ENCODE measurements around the gene RNF220. TPM values are rescaled to one million over a fixed set of nuclear protein-coding genes. Genes with fewer than 3 reads are reported as not detected.

Gene RNF220
- total RNA-seq, 1 experiment from 2014 or later, result 66.6 TPM

DNA sequence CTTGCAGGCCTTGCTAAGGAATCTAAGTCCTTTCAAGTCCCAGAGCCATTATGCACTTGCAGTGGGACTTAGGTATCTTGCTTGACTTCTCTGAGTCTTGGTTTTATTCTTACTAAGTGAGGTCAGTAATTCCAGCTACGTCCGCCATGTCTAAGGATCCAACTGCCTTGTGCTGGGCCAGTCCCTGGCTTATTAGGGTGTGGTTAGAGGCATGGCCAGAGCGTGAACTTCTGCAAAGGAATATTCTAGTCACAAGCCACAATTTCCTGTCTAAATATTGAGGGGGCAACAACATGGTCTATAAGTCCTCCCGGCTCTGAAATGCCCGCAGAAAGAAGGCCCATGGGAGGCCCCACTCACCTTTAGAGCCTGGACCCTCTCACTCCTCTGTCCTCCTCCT lies 186.3 kb downstream of the RNF220 start:
- TF ChIP-seq CTCF (conservative IDR thresholded peaks at IDR 0.05; ENCODE audit: low read depth, low read length), result no peak
- no peak for TF ChIP-seq EZH2phosphoT487 (IDR thresholded peaks at IDR 0.05; ENCODE audit: borderline replicate concordance, low read length)
- no peak for TF ChIP-seq EZH2 (IDR thresholded peaks at IDR 0.05; ENCODE audit: low read length, unreplicated experiment)
- intact Hi-C loops (cut with micrococcal nuclease), result no loop called here
- no peaks in the 10 kb centered on the region for H3K9me2 ChIP-seq (replicated peaks; ENCODE audit: low read length)

GRCh38 chr1:44592208-44593145 lies 187.4 kb downstream of the RNF220 start:
- no peak overlapping the region for H2AFZ ChIP-seq (ENCODE audit: low read length)
- H3K4me3 ChIP-seq (ENCODE audit: low read length), result no peak overlapping the region
- H3K9me3 ChIP-seq (ENCODE audit: low read length), result no peaks in the 10 kb centered on the region
- ChIA-PET CTCF (interaction anchor here (1.1 kb wide), 1 partner anchor 21 kb away, joined by 3 read pairs; no protein-coding TSS in a partner anchor), POLR2A (ENCODE audit: unreplicated experiment) (no interaction called here)
- no peaks in the 10 kb centered on the region for H3K79me2 ChIP-seq (ENCODE audit: low read length)
- no peaks in the 10 kb centered on the region for H3K36me3 ChIP-seq (ENCODE audit: low read depth, low read length)
- no peaks in the 10 kb centered on the region for H3K4me1 ChIP-seq (ENCODE audit: insufficient read depth, low read length)
- DNase-seq (no peak), ATAC-seq (no peak)
- no TSS peak for BruUV-seq (replicated peaks)
- H3K27me3 ChIP-seq (ENCODE audit: low read length), result no peaks in the 10 kb centered on the region
- no peaks in the 10 kb centered on the region for H3K9me2 ChIP-seq (replicated peaks; ENCODE audit: low read length)
- no peak overlapping the region for H3K9ac ChIP-seq (ENCODE audit: low read length)
- intact Hi-C loops (cut with micrococcal nuclease), result no loop called here
- H4K20me1 ChIP-seq (ENCODE audit: low read length), result no peaks in the 10 kb centered on the region
- TF ChIP-seq EZH2phosphoT487 (IDR thresholded peaks at IDR 0.05; ENCODE audit: borderline replicate concordance, low read length) (no peak), CTCF (conservative IDR thresholded peaks at IDR 0.05; ENCODE audit: low read depth, low read length) (no peak)
- H3K27ac ChIP-seq (ENCODE audit: low read length), result no peak overlapping the region
- no peaks in the 10 kb centered on the region for H3F3A ChIP-seq (ENCODE audit: low read length, unreplicated experiment)
- H3K4me2 ChIP-seq (ENCODE audit: low read length), result no peak overlapping the region

More for the DNA sequence above, 186.3 kb downstream of the RNF220 start:
- no peaks in the 10 kb centered on the region for H3K9me3 ChIP-seq (ENCODE audit: low read length)
- H3K27ac ChIP-seq (ENCODE audit: low read length), result no peak overlapping the region
- H3K9ac ChIP-seq (ENCODE audit: low read length), result no peak overlapping the region
- H4K20me1 ChIP-seq (ENCODE audit: low read length), result no peaks in the 10 kb centered on the region
- CTCF ChIA-PET, result no interaction called here
- no TSS peak for BruUV-seq (replicated peaks)
- H3K4me2 ChIP-seq (ENCODE audit: low read length), result no peak overlapping the region
- no peak overlapping the region for H2AFZ ChIP-seq (ENCODE audit: low read length)
- H3K27me3 ChIP-seq (ENCODE audit: low read length), result no peaks in the 10 kb centered on the region
- H3K79me2 ChIP-seq (ENCODE audit: low read length), result no peaks in the 10 kb centered on the region
- POLR2A ChIA-PET (ENCODE audit: unreplicated experiment), result no interaction called here
- no peaks in the 10 kb centered on the region for H3K4me1 ChIP-seq (ENCODE audit: insufficient read depth, low read length)
- H3K4me3 ChIP-seq (ENCODE audit: low read length), result no peak overlapping the region
- no peak for ATAC-seq
- no peaks in the 10 kb centered on the region for H3K36me3 ChIP-seq (ENCODE audit: low read depth, low read length)
- no peak for DNase-seq
- H3F3A ChIP-seq (ENCODE audit: low read length, unreplicated experiment), result no peaks in the 10 kb centered on the region

DNA sequence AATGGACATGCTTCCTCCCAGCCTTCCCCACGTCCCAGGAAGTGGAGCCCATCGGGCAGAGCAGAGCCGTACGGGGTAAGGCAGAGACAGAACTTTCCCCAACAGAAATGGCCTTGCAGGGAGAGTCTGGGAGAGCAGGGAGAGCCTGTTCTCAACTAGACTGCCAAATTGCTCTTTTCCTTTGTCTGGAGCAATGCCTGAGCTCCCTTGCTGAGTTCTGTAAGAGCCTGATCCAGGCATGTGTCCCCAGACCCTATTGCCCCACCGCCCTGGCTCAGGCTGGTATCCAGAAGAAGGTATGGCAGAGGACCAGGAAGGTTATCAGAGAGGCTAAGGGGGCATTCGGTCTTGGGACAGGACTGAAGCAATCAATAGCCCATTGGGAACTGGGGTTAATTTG lies 189.3 kb downstream of the RNF220 start:
- DNase-seq, result no peak
- no peaks in the 10 kb centered on the region for H3F3A ChIP-seq (ENCODE audit: low read length, unreplicated experiment)
- no peaks in the 10 kb centered on the region for H4K20me1 ChIP-seq (ENCODE audit: low read length)
- no peaks in the 10 kb centered on the region for H3K27me3 ChIP-seq (ENCODE audit: low read length)
- H3K27ac ChIP-seq (ENCODE audit: low read length), result no peak overlapping the region
- no peak for ATAC-seq
- no peaks in the 10 kb centered on the region for H3K9me3 ChIP-seq (ENCODE audit: low read length)
- BruUV-seq (replicated peaks), result no TSS peak
- no peak overlapping the region for H3K9ac ChIP-seq (ENCODE audit: low read length)
- intact Hi-C loops (cut with micrococcal nuclease), result loop anchor here (1.0 kb wide), 1 partner anchor 189 kb away; the partner anchor contains the start of gene RNF220
- H3K4me2 ChIP-seq (ENCODE audit: low read length), result no peak overlapping the region
- H3K4me1 ChIP-seq (ENCODE audit: insufficient read depth, low read length), result no peaks in the 10 kb centered on the region
- CTCF ChIA-PET, result interaction anchor here (0.6 to 1.5 kb wide), 5 partner anchors 28 to 216 kb away, joined by 3 to 15 read pairs (median 6); no protein-coding TSS in a partner anchor
- TF ChIP-seq EZH2phosphoT487 (IDR thresholded peaks at IDR 0.05; ENCODE audit: borderline replicate concordance, low read length) (no peak), CTCF (conservative IDR thresholded peaks at IDR 0.05; ENCODE audit: low read depth, low read length) (no peak), EZH2 (IDR thresholded peaks at IDR 0.05; ENCODE audit: low read length, unreplicated experiment) (no peak)
- H3K4me3 ChIP-seq (ENCODE audit: low read length), result no peak overlapping the region
- no peak overlapping the region for H2AFZ ChIP-seq (ENCODE audit: low read length)
- POLR2A ChIA-PET (ENCODE audit: unreplicated experiment), result no interaction called here
- H3K36me3 ChIP-seq (ENCODE audit: low read depth, low read length), result no peaks in the 10 kb centered on the region
- H3K79me2 ChIP-seq (ENCODE audit: low read length), result no peaks in the 10 kb centered on the region
- H3K9me2 ChIP-seq (replicated peaks; ENCODE audit: low read length), result no peaks in the 10 kb centered on the region
